Measurements from ENCODE around the gene CALN1.

CALN1 gene

DNA sequence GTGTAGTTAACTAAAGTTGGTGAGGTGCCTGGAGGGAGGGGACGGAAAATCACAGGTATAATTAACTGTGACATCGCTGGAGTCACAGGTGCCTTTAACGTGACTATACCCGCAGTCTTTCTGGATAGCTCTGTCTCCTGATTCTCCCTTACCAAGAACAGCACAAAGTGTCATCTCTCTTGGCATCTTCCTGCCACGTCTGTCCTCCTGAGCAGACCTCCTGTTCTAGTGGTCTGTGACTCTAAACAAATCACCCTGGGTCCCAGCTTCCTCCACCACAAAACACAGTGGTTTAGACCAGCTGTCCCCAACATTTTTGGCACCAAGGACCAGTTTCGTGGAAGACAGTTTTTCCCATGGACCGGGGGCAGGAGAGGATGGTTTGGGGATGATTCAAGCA, 90.5 kb downstream of the CALN1 start:
- no peak for DNase-seq

DNA sequence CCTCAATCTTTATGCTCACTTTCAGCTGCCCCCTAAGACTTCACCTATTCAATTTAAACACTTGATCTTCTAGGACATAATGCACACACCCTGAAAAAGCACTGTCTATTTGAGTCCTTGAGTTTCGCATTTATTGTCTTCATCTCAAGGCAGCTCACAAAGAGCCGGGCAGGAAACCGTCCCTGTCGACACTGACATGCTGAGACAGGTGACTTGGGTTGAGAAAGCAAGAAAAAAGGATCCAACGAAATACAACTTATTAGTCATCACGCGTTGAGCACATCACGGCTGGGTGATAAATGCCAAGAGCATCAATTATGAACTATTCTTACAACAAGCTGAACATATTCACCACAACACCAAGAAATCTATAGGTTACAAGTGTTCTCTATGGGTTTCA, 91.1 kb downstream of the CALN1 start:
- no peak for DNase-seq

GRCh38 chr7:72317341-72317740, 94.8 kb downstream of the CALN1 start:
- no peak for DNase-seq

- DNase-seq: no peak
Measured at GRCh38 chr7:72316148-72316547, 96.0 kb downstream of the CALN1 start.

GRCh38 chr7:72313906-72314305, 98.2 kb downstream of the CALN1 start:
- DNase-seq: no peak

DNA sequence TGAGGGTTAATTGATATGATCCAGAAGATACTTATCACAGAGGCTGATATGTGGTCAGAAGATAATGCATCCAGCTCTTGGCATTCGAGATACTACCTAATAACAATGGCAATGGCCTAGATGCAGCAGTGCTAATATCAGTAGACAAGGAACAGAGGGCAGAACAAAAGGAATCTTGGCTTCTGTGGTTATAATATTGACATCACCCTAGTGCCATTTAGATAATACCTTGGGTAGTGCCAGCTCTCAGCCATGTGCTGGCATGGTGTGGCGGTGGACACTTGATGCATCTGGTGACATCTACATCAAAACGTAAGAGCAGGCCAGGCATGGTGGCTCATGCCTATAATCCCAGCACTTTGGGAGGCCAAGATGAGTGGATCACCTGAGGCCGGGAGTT, 101.8 kb downstream of the CALN1 start:
- no peak for DNase-seq

- no peak for DNase-seq
Measured at GRCh38 chr7:72309476-72309875, 102.7 kb downstream of the CALN1 start.

- no peak for DNase-seq
Measured at GRCh38 chr7:72308986-72309385, 103.2 kb downstream of the CALN1 start.

DNA sequence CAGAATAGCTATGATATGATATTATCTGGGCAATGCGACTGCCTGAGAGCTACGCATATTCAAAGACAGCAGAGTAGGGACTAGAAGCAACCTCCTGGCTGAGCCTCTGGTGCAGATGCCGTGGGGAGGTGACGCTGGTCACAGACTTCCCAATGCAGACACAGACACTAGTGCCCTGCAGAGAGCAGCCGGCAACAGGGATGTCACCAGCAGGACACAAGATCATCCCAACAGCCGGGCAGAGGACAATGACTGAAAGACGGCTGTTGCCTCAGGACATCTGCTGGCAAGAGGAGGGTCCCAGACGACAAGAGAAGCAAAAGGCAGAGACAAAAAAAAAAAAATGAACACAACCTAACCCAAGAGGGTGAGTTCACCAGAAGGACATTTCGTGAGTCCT, 104.6 kb downstream of the CALN1 start:
- no peak for DNase-seq

- DNase-seq: no peak
Measured at GRCh38 chr7:72298912-72299311, 113.2 kb downstream of the CALN1 start.

- no peak for DNase-seq
Measured at GRCh38 chr7:72298091-72298490, 114.0 kb downstream of the CALN1 start.

GRCh38 chr7:72297636-72298035, 114.5 kb downstream of the CALN1 start:
- DNase-seq: no peak

DNA sequence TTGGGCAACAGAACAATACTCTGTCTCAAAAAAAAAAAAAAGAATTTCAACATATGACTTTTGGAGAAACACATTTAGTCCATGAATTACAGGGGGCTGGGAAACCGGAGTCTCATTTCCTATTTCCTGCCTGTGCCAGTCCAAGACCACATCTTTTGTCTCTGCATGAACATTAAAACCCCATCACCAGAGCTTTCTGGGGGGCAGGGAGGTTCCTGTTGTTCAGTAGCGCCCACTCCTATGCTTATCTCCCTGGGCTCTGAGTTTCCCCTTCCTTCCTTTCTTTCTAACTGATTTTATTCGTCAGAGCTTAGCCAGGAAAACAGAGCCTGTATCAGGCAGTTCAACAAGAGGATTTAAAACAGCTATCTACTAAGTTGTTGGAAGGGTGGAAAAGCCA, 119.3 kb downstream of the CALN1 start:
- no peak for DNase-seq

GRCh38 chr7:72292118-72292517, 120.0 kb downstream of the CALN1 start:
- no peak for DNase-seq

GRCh38 chr7:72286519-72286918, 125.6 kb downstream of the CALN1 start:
- no peak for DNase-seq

DNA sequence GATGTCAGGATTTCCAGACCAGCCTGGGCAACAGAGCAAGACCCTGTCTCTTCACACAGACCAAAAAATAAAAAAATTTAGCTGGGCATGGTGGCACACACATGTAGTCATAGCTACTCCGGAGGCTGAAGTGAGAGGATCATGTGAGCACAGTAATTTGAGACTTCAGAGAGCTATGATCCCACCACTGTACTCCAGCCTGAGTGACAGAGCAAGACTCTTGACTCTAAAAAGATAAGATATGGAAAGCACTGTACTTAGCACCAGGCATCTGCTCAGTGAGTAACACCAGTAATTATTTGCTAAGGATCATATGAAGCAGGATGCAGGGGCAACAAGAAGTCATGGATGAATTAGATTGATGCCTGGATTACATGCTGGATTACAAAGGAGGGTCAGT, 128.8 kb downstream of the CALN1 start:
- no peak for DNase-seq

GRCh38 chr7:72281308-72281707, 130.8 kb downstream of the CALN1 start:
- DNase-seq: no peak

DNA sequence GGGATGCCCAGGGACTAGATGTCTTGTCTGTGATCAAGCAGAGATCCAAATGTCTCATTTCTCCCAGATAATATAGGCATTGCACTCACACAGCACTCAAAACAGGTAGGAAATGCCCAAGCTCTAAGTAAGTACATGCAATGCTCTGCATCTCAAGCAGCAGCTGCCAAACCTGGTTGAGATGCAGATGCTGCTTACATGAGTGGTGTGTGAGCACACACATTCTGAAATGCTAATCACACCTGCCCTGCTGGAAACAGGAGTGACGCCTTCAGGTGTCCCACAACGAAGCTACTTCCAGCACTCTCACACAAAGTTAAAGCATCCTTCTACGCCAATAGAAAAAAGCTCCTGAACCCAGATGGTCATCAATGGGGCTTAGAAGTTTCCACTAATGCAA, 132.9 kb downstream of the CALN1 start:
- DNase-seq: no peak

DNA sequence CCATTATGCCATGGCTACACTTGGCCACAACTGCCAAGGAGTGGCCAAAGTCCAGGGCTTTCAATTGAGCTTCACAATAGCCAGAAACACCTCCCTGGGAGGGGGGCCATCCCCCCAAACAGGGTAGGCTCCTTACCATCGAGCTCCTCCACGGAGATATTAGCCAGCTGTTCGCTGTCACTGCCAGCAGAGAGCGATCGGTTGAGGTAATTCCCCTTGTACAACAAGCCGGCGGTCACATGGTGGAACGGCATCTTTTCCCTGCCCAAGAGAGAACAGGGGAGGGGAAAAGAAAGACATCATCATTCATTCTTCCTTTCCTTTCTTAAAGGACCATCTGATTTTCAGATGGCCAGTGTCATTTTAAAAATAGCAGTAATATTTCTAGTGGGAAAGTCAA, 133.6 kb downstream of the CALN1 start:
- no peak for DNase-seq

- no peak for DNase-seq
Measured at GRCh38 chr7:72275382-72276070, 136.6 kb downstream of the CALN1 start.

GRCh38 chr7:72272479-72272878, 139.7 kb downstream of the CALN1 start:
- no peak for DNase-seq

DNA sequence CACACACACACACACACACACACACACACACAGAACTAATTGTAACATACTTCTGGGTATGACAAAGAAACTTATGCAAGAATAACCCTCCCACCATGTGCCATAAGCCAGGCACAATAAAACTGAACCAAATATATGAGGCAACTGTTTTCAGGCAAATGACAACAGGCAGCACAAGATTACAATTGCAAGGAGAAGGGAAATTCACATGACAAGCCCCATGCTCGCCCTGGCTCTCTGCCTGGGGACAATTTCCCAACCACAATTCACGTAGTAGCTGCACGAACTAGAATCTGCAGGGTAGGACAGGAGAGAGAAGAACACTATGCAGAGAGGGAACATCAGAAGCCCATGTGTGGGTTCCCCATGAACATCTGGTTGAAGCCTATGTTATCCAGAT, 143.3 kb downstream of the CALN1 start:
- DNase-seq: no peak

DNA sequence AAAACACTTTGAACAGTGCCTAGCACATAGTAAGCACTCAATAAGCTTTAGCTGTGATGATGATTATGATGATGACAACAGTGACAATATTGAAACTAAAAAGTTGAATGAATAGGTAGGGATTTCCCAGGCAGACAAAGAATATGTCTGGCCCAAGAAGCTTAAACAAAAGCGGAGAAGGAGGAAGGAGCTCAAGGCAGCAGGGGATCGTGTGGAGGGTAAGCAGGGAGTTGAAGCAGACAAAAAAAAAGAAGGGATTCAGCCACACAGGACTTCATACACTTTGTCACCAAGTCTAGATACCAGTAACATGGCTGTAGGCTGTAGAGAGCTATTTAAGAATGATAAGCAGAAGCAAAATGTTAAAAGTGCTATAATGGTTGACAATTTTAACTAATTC, 144.0 kb downstream of the CALN1 start:
- DNase-seq: no peak

DNA sequence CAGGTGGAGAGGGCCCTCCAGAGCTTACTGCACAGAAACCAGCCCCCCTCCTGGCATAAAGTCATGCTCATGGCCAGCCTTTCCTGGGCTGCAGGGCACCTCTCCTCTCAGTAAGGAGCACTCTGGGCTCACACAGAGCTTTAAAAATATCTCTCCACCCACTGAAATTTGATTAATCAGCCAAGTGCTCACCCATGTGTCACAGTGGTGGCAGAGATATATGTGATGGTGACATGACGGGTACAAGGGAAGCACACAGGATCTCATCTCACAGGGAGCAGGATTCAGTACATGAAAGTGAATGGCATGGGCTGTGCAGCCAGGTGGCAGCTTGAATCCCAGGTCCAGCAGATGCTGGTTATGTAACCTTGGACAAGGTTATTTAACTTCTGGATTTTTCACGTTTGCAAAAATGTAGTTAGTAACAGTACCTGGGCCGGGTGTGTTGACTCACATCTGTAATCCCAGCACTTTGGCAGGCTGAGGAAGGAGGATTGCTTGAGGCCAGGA, 144.8 kb downstream of the CALN1 start:
- no peak for DNase-seq

GRCh38 chr7:72266771-72267170, 145.4 kb downstream of the CALN1 start:
- no peak for DNase-seq

Measured in NCI-H1694 treated with DMSO at 0.1 percent for 48 hours (cell line).